Esophagus mucosa (tissue), 1 donor: ENCODE data around the gene GPR132. TPM values are rescaled to one million over a fixed set of nuclear protein-coding genes. Genes with fewer than 3 reads are reported as not detected.
"Not testable (repeated sequence)": the region's sequence is repeated elsewhere in the genome, so short reads cannot be mapped to it uniquely, and the experiment has no call there.

Experiments
- ATAC-seq: fragments of 200-7000 bp; cut with Tn5 transposase; one replicate; pipeline ENCODE4 v1.9.1; 2020
- total RNA-seq: library from RNA; stranded (reverse); gene quantifications from one replicate; pipeline ENCODE4 v1.2.4, GENCODE V29; 2023
- donor health status: DM: yes; HTN: yes; CAD: no.

The GPR132 gene
- total RNA-seq, 1 donor from 2014 or later: 0.36 TPM

DNA sequence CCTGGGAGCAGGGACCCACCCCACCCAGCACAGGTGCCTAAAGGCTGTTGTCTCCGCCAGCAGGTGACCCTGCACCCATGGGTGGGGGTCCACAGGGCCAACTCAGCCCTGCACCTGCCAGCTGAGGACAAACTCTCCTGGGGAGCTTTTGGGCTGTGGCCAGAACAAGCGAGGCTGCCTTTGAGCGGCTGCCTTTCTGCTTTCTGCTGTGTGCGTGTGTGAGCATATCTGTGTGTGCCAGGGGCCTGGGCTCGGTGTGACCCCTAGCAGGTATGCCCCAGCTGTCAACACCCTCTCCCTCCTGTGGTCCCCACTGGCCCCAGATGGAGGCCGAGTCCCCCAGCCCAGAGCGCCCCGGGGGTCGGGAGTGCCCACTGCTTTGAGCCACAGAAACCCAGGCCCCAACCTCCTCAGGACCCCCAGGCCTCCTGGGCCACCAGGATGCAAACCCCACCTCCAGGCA is 25.9 kb upstream of the GPR132 start:
- ATAC-seq: peak; percentile 0

DNA sequence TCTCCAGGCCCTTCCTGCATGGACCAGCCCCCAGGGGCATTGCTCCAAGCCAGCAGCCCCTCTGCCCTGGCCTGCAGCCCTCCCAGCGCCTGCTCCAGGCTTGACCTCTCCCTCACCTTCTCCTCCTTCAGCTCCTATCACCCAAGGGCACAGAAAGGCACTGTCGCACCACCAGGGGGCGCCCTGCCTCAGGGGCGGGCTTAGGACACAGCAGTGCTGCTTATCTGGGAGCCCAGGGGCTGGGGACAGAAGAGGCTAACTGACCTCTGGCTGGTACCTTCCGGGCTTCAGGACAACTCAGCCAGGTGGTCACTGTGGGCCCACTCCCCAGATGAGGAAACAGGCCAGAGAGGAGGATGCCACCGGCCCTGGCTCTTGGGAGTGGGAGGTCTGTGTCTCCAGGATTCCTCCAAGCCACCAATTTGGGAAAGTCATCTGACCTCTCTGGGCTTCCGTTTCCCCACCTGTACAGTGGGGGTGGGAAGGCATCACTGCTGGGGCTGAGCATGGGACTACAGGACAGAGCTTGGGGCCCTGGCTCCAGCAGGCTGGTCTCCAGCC is 25.3 kb upstream of the GPR132 start:
- peak; percentile 58 for ATAC-seq

DNA sequence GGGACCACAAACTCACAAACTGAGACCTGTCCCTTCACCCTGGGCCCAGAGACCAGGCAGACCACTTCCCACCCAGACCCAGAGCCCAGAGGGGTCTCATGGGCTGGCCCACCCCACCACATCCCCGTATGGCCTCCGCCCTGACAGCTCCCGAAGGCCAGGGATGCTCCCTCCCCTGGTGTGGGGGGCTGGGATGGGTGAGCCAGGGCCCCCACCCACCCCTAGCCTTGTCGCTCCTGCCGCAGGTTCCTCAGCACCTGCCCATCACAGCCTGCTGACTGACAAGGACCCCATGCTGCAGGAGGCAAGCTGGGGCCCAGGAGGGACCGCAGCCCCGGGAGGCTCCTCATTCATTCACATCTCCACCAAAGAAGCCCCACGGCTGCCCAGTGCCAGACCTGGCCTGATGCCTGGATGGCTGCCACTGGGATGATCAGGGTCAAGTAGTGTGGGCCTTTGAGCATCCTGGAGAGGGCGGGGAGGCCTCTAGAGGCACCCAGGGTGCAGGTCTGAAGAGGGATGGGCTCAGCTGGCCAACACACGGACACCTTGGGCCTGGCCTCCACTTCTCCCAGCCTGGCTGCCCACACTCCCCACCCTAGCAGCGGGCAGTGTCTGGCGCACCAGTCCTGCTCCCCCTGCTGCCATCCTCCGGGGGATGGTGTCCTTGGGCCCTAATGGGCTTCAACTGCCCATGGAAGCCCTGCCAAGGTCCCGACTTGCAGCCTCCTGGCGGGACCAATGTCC is 24.7 kb upstream of the GPR132 start:
- ATAC-seq: no peak

DNA sequence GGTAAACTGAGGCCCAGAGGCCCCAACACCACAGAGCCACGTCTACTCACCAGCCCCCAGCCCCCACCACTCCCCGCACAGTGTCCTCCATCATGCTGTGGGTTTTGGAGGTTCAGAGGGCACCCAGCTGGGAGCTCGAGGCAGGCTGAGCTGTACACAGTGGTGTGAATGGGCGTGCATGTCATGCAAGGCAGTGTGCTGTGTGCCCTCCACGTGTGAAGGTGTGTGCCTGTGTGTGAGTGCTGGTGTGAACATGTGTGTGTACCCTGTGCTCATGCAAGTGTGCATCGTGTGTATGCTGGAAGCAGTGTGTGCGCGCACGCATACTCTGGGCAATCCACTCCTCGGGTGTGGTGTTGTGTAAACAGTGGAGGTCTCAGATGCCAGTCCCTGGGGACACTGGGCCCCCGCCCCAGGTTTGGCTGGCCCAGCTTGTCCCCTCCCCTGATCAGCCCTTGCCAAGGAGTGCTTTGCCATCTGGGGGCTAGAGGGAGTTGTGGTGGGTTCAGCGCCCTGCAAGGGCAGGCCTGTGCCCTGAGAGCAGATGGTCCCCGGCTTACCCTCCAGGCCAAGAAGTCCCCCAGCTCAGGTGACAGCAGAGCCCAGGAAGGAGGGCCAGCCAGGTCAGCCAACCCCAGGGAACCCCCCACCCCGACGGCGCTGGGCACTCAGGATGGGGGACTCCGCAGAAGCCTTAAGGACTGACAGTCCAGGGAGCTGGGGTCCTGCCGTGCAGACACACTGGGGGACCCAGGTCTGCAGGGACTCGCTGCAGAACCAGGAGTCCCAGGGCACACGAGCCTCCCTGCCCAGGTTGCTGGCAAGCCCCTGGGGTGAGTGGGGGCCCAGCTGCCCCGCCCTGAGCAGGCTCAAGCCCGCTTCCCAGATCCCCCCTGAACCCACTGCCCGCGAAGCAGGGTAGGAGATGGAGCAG is 23.8 kb upstream of the GPR132 start:
- no peak for ATAC-seq

DNA sequence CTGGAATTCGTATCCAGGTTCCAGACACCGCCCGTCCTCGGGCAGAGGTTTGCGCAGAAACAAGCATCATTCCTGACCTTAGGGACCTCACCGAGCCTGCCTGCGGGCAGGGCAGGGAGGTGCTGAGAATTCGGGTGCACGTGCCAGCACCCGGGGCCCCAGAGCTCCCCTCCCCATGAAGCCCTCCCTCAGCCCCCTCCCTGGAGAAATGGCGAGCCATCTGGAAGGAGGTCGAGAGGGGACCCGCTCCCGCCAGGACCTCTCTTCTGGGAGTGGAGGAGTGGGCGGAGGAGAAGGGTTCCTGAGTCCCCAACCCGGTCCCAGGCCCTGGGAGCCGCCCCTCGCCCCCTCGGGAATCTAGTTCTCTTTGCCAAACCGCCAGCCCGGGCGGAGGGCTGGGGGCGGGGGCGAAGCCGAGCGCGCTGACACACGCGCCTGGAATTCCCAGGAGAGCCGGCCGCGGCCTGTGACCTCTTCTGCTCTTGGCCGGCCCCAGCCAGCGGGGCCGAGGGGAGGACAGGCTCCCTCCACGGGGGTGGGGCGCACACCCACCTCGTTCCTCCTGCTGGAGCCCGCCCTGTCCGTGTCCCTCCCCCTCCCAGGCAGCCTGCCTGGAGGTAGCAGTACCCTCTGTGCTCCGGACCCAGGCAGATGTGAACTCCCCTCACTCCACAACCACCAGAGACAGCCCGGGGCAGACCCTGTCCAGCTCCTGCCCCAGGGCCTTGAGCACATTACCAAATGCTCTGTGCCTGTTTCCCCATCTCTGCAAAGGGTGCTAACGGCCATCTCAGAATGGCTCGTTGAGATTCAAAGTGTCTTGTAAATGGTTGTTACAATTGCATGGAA is 23.0 kb upstream of the GPR132 start:
- ATAC-seq: no peak

DNA sequence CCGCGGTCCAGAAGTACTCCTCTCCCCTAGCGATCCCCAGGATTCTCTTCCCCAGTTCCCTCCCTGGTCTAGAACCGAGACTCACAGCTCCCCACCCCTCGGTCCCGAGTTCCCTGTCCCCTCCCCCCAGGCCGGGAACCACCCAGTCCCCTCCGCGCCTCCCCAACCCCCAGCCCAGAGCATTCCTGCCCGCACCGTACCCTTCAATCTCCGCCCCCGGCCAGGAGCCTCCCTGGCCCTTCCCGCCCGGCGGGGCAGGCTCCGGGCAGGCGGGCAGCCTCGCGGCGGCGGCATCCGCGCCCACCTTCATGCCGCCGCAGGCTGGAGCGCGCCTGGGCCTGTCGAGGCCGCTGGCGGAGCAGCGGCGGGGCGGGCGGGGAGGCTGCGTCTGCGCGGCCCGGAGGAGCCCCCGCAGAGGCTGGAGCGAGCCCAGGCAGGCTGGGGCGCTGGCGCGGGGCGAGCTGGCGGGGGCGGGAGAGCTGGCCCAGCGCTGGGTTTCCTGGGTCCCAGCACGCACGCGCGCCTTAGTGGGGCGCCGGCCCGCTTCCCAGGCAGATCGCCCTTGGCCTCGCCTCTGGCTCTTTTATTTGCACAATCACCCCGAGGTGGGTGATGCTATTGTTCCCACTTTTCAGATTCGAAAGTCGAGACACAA is 22.2 kb upstream of the GPR132 start:
- peak; percentile 34 for ATAC-seq

DNA sequence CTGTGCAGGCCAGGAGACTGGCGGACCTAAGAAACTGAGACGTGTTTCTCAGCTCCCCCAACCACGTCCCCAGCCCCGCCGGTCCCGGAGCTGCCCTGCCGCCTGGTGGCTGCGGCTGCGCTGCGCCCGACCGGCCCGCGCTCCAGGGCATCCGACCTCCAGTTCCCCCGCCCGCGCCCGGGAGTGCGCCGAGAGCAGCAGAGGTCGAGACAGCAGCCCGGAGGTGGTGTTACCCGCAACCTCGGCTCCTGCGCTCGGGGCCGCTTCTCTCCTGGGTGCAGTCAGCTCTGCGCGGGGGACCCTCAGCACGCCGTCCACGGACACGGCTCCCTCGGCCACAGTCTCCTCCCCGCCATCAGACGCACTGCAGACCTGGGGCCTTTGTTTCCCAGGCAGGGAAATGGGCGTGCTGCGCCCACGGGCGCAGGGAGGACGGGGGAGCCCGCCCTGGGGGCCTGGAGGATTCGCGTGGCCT is 21.6 kb upstream of the GPR132 start:
- peak; percentile 22 for ATAC-seq

DNA sequence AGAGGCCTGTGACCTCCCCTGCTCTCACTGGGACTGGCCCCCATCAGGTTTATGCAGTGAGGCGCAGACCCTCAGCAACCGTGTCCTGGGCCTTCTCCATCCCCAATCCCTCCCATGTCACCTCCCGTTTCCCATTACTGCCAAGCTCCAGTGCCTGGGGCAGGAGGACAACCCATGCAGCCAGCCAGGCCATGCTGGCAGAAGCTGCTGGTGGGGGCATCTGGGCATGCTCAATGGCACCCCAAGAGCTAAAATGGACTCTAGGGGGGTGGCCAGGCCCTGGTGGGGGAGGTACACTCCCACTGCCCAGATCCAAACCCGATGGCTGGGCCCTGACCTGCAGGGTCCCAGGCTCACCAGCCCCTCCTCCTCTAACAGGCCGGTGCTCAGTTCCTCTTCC is 20.5 kb upstream of the GPR132 start:
- no peak for ATAC-seq

DNA sequence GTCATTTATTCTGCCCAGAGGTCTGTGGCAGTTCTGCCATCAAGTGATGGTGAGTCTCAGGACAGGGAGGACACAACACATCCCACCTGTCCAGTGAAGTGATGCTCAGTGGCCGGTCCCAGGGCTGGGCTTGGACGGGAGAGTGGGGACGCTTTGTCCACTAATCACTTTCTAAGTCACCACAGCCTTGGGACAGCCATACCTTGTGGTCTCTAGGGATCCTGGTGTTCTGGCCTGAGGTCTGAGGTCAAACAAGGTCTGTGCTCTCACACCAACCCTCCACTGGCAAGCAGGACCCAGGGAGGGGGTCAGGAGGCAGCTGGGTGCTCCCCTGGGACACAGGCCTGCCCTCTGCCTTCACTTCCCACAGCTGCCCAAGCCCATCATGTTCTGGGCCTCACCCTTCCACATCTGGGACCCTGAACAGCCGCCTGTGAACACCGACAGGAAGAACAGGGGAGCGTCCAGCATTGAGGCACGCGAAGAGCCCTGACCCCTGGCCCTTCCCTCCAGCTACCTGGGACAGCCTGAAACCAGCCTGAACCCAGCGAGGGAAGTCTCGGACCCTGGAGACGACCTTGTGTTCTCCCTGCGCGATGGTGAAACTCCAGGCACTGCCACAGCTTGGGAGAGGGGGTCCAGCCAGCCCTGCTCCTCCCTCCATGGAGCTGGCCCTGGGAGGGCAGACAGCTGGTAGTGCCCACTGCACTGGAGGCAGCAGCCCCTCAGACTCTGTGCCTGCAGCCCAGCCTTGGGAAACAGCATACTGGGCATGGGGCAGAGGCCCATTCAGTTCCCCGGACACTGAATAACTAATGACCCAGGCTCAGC is 19.7 kb upstream of the GPR132 start:
- ATAC-seq: no peak

DNA sequence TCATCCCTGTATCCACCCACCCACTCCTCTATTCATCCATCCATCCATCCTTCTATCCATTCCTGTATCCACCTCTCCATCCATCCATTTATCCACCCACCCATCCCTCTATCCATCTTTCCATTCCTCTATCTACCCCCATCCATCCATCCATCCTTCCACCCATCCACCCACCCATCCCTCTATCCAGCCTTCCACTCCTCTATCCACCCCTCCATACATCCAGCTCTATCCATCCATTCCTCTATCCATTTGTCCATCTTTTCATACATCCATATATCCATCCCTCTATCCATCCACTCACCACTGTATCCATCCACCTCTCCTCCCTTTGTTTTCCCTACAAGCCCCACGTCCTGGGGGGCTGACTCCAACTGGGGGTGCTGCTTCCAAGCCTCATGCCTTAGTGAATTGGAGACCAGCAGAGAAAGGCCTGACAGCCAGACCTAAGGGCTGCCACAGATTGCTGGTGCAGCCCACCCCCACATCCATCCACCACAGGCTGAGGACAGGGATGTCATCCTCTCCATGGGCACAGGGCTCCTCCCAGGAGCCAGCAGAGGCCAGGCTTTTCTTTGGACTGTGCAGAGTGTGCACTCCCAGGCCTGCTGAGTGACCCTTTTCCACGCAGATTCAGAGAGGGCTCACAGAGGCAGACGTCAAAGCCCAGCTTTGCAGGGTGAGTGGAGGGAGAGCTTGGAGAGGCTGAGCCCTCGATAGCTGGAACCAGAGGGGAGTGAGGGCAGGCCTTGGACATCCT is 18.9 kb upstream of the GPR132 start:
- no peak for ATAC-seq

DNA sequence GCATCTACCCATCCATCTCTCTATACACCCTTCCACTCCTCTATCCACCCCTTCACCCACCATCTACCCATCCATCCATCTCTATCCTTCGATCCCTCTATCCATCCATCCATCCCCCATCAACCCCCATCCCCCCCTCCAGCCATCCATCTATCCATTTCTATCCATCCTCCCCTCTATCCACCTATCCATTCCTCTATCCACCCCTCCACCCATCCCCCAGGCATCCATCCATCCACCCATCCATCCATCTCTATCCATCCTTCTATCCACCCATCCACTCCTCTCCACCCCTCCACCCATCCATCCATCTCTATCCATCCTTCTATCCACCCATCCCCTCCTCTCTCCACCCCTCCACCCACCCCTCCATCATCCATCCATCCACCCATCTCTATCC is 17.5 kb upstream of the GPR132 start:
- ATAC-seq: no peak

DNA sequence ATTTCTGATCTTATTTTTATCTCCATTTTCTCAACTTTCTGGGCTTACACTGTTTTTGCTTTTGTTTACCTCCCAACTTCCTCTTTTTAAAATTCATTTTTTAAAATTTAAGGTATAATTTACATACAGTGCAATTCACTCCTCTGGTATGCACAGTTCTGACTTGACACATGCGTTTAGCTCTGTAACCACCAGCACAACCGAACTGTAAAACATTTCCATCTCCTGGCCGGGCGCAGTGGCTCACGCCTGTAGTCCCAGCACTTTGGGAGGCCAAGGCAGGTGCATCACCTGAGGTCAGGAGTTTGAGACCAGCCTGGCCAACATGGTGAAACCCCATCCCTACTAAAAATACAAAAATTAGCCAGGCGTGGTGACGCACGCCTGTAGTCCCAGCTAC is 16.2 kb upstream of the GPR132 start:
- not testable (repeated sequence) for ATAC-seq

DNA sequence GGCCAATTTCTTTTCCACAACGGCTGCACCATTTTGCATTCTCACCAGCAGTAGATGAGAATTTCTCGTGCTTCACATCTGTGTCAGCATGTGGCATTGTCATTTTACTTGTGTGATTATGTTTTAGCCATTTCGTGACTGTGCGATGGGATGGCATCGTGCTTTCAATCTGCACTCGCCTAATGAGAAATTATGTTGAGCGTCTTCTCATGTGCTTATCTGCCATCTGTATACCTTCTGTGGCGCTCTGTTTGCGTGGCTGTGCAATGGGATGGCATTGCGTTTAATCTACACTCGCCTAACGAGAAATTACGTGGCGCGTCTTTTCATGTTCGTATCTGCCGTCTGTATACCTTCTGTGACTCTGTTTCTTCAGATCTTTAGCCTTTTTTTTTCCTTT is 14.9 kb upstream of the GPR132 start:
- no peak for ATAC-seq

DNA sequence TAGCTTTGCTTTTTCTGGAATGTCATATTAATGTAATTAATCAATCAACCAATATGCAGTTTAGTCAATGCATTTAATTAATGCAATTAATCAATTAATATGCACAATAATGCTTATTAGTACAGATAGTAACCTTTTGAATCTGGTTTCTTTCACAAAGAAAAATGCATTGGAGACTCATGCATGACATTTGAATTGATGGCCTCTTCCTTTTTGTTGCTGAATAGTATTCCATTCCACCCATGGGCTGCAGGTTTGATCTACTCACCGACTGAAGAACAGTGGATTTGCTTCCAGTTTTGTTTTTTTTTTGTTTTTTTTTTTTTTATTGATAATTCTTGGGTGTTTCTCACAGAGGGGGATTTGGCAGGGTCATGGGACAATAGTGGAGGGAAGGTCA is 13.1 kb upstream of the GPR132 start:
- no peak for ATAC-seq

DNA sequence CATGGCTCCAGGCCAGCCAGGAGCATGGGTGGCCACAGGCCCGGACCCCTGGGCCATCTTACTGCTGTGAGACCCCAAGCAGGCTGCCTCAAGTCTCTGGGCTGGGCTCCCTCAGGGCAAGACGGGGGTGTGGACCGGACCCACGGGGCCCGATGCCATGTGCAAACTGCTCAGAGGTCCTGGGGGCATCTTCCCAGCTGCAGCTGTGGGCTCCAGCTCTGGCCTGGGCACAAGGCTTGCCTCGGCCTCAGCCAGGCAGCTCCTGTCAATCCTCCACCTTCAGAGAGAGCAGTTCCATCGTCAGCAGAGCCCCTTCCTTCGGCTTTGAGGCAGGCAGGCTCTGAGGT is 12.4 kb upstream of the GPR132 start:
- ATAC-seq: peak; percentile 12

DNA sequence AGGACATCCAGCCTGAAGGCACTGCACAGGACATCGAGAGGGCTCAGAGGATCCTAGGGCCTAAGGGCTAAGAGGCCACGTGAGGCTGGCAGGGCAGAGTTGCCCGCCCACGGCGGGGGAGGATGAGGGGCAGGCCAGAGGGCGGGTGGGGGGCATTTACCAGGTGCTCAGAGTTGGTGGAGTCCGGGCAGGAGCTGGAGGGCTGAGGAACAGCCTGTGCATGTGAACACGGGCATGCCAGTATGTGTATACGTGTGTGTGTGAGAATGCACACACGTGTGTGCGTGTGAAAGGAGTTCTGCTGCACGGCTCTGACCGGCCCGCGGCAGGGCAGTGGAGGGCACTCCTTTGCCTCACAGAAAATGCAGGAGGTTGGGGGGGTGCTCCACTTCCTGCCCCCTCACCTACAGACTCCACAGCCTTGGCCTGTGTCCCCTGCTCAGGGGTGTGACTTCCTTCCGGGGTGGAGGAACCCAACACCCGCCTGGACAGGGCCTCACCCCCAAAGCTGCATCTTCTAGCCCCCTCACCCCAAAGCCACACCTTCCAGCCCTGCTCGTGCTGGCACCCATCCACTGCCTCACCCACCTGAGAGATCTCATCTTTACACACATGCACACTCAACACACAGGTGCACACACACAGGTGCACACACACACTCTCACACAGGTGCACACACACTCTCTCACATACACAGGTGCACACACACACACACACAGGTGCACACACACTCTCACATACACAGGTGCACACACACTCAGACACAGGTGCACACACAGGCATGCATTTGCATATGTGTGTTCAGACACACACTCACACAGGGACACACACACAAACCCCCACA is 11.8 kb upstream of the GPR132 start:
- ATAC-seq: peak; percentile 11

DNA sequence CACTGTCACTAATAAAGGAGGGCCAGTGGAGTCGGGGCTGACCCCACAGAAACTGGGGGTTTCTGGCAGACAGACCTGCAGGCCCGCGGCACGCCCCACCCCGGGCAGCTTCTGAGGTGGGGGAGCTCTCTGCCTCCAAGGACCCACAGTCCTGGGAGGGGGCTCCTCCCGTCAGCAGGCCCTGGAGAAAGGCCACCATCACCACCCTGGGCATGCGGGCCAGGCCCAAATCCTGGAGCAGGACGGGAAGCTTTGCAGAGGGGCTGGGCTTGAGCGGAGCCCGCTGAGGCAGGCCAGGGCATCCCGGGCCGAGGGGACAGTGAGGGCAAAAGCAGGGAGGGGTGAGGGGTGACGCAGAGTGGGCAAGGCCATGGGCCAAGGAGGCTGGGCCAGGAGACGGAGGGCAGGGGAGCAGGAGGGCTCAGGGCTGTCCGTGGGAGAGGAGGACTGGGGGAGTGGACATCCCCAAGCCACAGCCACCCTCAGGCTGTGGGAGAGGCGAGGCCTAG is 11.1 kb upstream of the GPR132 start:
- ATAC-seq: no peak

DNA sequence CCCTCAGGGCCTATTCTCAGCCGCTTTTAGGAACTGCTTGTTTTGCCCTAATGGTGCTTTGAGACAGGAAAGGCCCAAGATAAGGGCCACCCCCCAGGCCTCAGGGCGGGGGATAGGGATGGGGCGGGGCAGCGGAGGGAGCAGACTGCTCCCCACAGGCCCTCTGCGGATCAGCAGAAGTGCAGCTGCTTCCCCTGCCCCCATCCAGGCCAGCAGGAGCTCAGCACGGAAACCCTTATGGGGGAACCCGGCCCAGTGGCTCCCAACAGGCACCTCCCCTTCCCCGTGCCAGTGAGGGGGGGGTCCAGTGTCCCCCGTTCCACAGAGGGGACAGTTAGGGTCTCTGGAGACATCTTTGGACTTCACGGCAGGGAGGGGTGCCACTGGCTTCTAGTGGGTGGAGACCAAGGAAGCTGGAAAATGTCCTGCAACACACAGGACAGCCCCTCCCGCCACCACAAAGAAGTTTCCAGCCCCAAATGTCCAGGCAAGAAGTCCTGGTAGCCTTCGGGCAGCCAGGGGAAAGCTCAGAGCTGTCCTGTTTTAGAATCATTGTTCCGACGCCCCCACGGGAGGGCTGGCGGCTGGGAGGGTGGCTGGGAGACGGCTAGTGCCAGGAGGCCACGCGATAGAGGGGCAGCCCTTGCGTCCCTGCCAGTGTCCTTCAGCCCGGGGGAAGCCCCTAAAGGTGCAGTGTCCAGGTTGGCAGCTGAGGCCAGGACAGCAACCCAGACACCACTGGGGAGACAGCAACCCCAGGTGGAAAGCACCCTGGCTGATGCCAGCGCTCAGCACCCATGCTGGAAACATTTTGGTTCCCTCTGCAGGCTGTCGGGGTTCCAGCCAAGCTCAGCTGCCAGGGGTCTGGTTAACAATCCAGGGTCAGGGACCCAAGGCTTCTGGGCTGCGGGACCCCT is 10.4 kb upstream of the GPR132 start:
- peak; percentile 40 for ATAC-seq
